B cell (primary cell): Measurements from ENCODE around the gene MPP7.

Source experiments
- CTCF ChIP-seq: fragments of 200-600 bp; IDR thresholded peaks from one replicate; pipeline ENCODE4 v1.8.0; 2022; ENCODE audit warnings: antibody characterized with exemption, mild to moderate bottlenecking
- EZH2 ChIP-seq: IDR thresholded peaks from 2 replicates; pipeline ENCODE4 v1.6.1; 2012; ENCODE audit warnings: borderline replicate concordance, low read depth, mild to moderate bottlenecking, moderate library complexity, low read length; ENCODE audit not compliant: insufficient read depth, poor library complexity, severe bottlenecking

- no peak for TF ChIP-seq CTCF
- no peak for TF ChIP-seq EZH2
Observed at GRCh38 chr10:28343987-28344895, 41.4 kb upstream of the MPP7 start.
